Superior temporal gyrus (tissue), 1 donor: ENCODE data around the gene PRKCD.
"Not testable (repeated sequence)": the region's sequence is repeated elsewhere in the genome, so short reads cannot be mapped to it uniquely, and the experiment has no call there.

Experiments
- DNase-seq: peaks from one replicate; pipeline ENCODE4 v3.0.0-alpha.2; 2016; ENCODE audit errors: extremely low spot score

PRKCD gene

GRCh38 chr3:53139906-53140846 lies 20.8 kb upstream of the PRKCD start:
- DNase-seq, result no peak

GRCh38 chr3:53140847-53141845 lies 19.9 kb upstream of the PRKCD start:
- DNase-seq, result no peak

GRCh38 chr3:53142986-53143385 lies 18.0 kb upstream of the PRKCD start:
- DNase-seq, result no peak

- DNase-seq, result no peak
Measured at GRCh38 chr3:53144446-53144845, 16.6 kb upstream of the PRKCD start.

- no peak for DNase-seq
Measured at GRCh38 chr3:53144862-53145712, 15.9 kb upstream of the PRKCD start.

GRCh38 chr3:53145713-53146080 lies 15.3 kb upstream of the PRKCD start:
- DNase-seq, result no peak

GRCh38 chr3:53146319-53146891 lies 14.6 kb upstream of the PRKCD start:
- DNase-seq, result no peak

GRCh38 chr3:53147151-53147902 lies 13.7 kb upstream of the PRKCD start:
- no peak for DNase-seq

GRCh38 chr3:53147903-53148400 lies 13.1 kb upstream of the PRKCD start:
- DNase-seq, result no peak

- DNase-seq, result no peak
Measured at GRCh38 chr3:53149006-53149690, 11.9 kb upstream of the PRKCD start.

GRCh38 chr3:53149699-53150098 lies 11.3 kb upstream of the PRKCD start:
- DNase-seq, result no peak

GRCh38 chr3:53150247-53151085 lies 10.5 kb upstream of the PRKCD start:
- DNase-seq, result no peak

- not testable (repeated sequence) for DNase-seq
Measured at GRCh38 chr3:53151086-53151438, 9.9 kb upstream of the PRKCD start.

- no peak for DNase-seq
Measured at GRCh38 chr3:53151465-53151864, 9.5 kb upstream of the PRKCD start.

GRCh38 chr3:53151870-53152660 lies 8.9 kb upstream of the PRKCD start:
- no peak for DNase-seq

- DNase-seq, result no peak
Measured at GRCh38 chr3:53153264-53153823, 7.7 kb upstream of the PRKCD start.

GRCh38 chr3:53153980-53154379 lies 7.0 kb upstream of the PRKCD start:
- DNase-seq, result no peak

- no peak for DNase-seq
Measured at GRCh38 chr3:53154881-53155285, 6.1 kb upstream of the PRKCD start.
